SK-N-MC (cell line): ENCODE measurements around the gene TNIK.

Source experiments
- EZH2 ChIP-seq: fragments of 200-600 bp; sonication (generic); IDR thresholded peaks from one replicate; pipeline ENCODE4 v1.6.1; 2017; ENCODE audit warnings: antibody characterized with exemption
- FOXP2 ChIP-seq: optimal IDR thresholded peaks from 2 replicates; pipeline ENCODE3; 2011; ENCODE audit warnings: mild to moderate bottlenecking, moderate library complexity; ENCODE audit not compliant: insufficient read depth; ENCODE audit errors: extremely low read length, control extremely low read depth
- POLR2AphosphoS5 ChIP-seq: IDR thresholded peaks from 2 replicates; pipeline ENCODE4 v1.6.1; 2012; ENCODE audit warnings: mild to moderate bottlenecking, low read depth, low read length, borderline replicate concordance

DNA sequence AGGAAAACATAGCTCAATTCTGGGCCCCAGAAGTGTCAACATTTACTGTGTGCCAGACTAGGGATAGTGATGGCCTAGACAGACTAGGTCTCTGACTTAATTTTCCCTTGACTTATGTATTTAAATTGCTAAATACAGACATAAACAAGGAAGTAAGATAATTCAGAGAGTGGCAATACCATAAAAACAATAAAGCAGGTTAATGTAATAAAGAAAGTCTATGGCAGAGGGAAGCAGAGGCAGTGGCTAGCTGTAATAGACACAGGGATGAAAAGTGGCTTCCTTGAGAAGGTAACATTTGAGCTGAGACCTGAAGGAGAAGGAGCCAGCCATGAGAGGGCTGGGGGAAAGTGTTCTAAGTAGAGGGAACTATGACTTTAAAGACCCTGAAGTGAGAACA is 95.7 kb downstream of the TNIK start:
- TF ChIP-seq EZH2, result no peak
- TF ChIP-seq POLR2AphosphoS5, result no peak
- no peak for TF ChIP-seq FOXP2
